Fibroblast of skin of left quadriceps (primary cell): ENCODE measurements around the gene OCSTAMP.

Source experiments
- DNase-seq, 2 experiments: peaks; one replicate each; pipeline ENCODE4 v3.0.0-alpha.2; 2013; ENCODE audit warnings: low read depth in 2 of 2

OCSTAMP gene

GRCh38 chr20:46519471-46520068 lies 30.9 kb downstream of the OCSTAMP start:
- DNase-seq: no peak

- peak; percentile 33 to 35 for DNase-seq
Measured at GRCh38 chr20:46512943-46513844, 37.3 kb downstream of the OCSTAMP start, which contains the start of gene ZNF334. Gene ZNF334, minus strand, starts transcription at chr20:46513559. Its CDS starts 1,457 bp downstream, at chr20:46512102.

GRCh38 chr20:46509523-46509922 lies 40.9 kb downstream of the OCSTAMP start:
- DNase-seq: no peak

GRCh38 chr20:46507760-46508407 lies 42.6 kb downstream of the OCSTAMP start:
- no peak for DNase-seq

- DNase-seq: no peak
Measured at GRCh38 chr20:46505506-46505905, 44.9 kb downstream of the OCSTAMP start.

- no peak for DNase-seq
Measured at GRCh38 chr20:46501961-46502360, 48.5 kb downstream of the OCSTAMP start.

- no peak for DNase-seq
Measured at GRCh38 chr20:46501337-46501942, 49.0 kb downstream of the OCSTAMP start.

- no peak for DNase-seq
Measured at GRCh38 chr20:46494077-46494476, 56.4 kb downstream of the OCSTAMP start.

GRCh38 chr20:46491354-46491753 lies 59.1 kb downstream of the OCSTAMP start:
- no peak for DNase-seq
